Gastroesophageal sphincter (tissue), 3 donors: Measurements from ENCODE around the gene RAB7B.

Source experiments
- CTCF ChIP-seq, 4 experiments: fragments of 200-600 bp in 2 of 4; fragments of 450-650 bp in 2 of 4; sonication (generic) in 1 of 4; IDR thresholded peaks; one replicate each; pipeline ENCODE4 v1.5.1; 2017 to 2019; ENCODE audit warnings: antibody characterized with exemption in 4 of 4, mild to moderate bottlenecking in 2 of 4, moderate library complexity in 2 of 4
- POLR2A ChIP-seq, 2 donors: fragments of 450-650 bp; IDR thresholded peaks; one replicate each; pipeline ENCODE4 v1.6.1; 2017; ENCODE audit warnings: antibody characterized with exemption in 2 of 2, mild to moderate bottlenecking in 2 of 2, moderate library complexity in 1 of 2

- TF ChIP-seq CTCF (IDR thresholded peaks at IDR 0.05) (no peak), POLR2A (IDR thresholded peaks at IDR 0.05) (no peak)
These were observed 72.4 kb downstream of the RAB7B start for GRCh38 chr1:205930799-205931281.
